ENCODE data around the gene NDRG3.

GRCh38 chr20:36628076-36628475, 117.8 kb downstream of the NDRG3 start:
- TF ChIP-seq CTCF (conservative IDR thresholded peaks at IDR 0.05 in 1 of 2, IDR thresholded peaks at IDR 0.05 in 1 of 2; ENCODE audit: extremely low read depth in 1 of 2, insufficient read depth in 1 of 2, low read depth in 1 of 2, low read length in 2 of 2) = no peak
- TF ChIP-seq EZH2 (IDR thresholded peaks at IDR 0.05; ENCODE audit: borderline replicate concordance, low read length) = no peak

Measured in mammary epithelial cell (primary cell).